Body of pancreas (tissue), 4 donors: ENCODE data around the gene UPK3A. TPM values are rescaled to one million over a fixed set of nuclear protein-coding genes. Genes with fewer than 3 reads are reported as not detected.
A peak's percentile ranks its signal among the peaks of the same experiment; 100 is the strongest.

Experiments
- ATAC-seq: fragments of 150-250 bp; one replicate; pipeline ENCODE4 v1.9.1; 2016
- DNase-seq, 4 donors: peaks; one replicate each; pipeline ENCODE4 v3.0.0-alpha.2; 2019
- H3K27ac ChIP-seq, 4 donors: fragments of 200-600 bp; sonication (generic); 1 replicate in 3 of 4; 2 replicates in 1 of 4; pipeline versions ENCODE4 v1.5.1 to v1.6.1; 2016 to 2019; ENCODE audit warnings: mild to moderate bottlenecking in 1 of 4, mixed read lengths in 1 of 4, moderate library complexity in 1 of 4
- H3K27me3 ChIP-seq, 2 donors: fragments of 200-600 bp; sonication (generic); one replicate each; pipeline ENCODE4 v1.6.0; 2016; ENCODE audit warnings: mild to moderate bottlenecking in 1 of 2
- H3K36me3 ChIP-seq, 2 donors: fragments of 200-600 bp; sonication (generic); replicated peaks in 1 of 2; 2 replicates each; pipeline ENCODE4 v1.5.1; 2016; ENCODE audit warnings: low read depth in 2 of 2; ENCODE audit not compliant: insufficient read depth in 1 of 2
- H3K4me1 ChIP-seq: fragments of 200-600 bp; sonication (generic); one replicate; pipeline ENCODE4 v1.6.0; 2016
- H3K4me3 ChIP-seq, 2 donors: fragments of 200-600 bp; sonication (generic); 1 replicate in 1 of 2; 2 replicates in 1 of 2; pipeline ENCODE4 v1.5.1; 2016 to 2019
- H3K9me3 ChIP-seq, 3 donors: fragments of 200-600 bp; sonication (generic); 1 replicate in 2 of 3; 2 replicates in 1 of 3; pipeline ENCODE4 v1.5.1; 2016
- CTCF ChIP-seq, 7 experiments: fragments of 450-650 bp in 4 of 7; fragments of 200-600 bp in 3 of 7; sonication (generic) in 3 of 7; IDR thresholded peaks; one replicate each; pipeline ENCODE4 v1.5.1; 2016 to 2019; ENCODE audit warnings: antibody characterized with exemption in 7 of 7
- POLR2A ChIP-seq, 3 donors: fragments of 450-650 bp; IDR thresholded peaks; one replicate each; pipeline ENCODE4 v1.6.1; 2016; ENCODE audit warnings: antibody characterized with exemption in 3 of 3, mild to moderate bottlenecking in 2 of 3
- WGBS, 2 donors: methylation state at CpG; one replicate each; pipeline ENCODE4 v1.1.5; 2017; 5-methylcytosine and 5-hydroxymethylcytosine counted together
- intact Hi-C: fragments of 100-400 bp; cut with DNase I; formaldehyde crosslinking; loops from one replicate; pipeline ENCODE4 v1.15.1; 2023
- total RNA-seq, 2 donors: library from RNA; depleted of rRNA; stranded (reverse); fragments of >200 nt; gene quantifications; one replicate each; pipeline ENCODE4 v1.1.0, GENCODE V29; 2016

The UPK3A gene
- total RNA-seq, 2 donors from 2014 or later = not detected

DNA sequence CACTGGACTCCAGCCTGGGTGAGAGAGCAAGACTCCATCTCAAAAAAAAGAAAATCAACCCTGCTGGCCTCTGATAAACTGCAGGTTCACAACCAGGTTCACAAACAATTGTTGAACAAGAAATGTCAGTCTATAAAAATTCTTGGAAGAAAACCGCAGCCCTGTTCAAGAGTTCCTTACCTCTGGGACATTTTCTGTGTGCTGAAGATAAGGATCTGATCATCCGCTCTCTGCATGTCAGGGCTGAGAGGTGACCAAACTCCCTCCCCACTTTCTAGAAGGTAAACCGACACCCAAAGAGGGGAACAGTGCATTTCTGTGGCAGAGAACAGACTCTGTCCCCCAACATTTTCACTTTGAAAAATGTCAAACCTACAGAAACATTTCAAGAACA lies 4.2 kb upstream of the UPK3A start:
- H3K4me3 ChIP-seq = no peak overlapping the region
- peaks cover 12% of the 10 kb centered on the region for H3K4me1 ChIP-seq
- no peaks in the 10 kb centered on the region for H3K9me3 ChIP-seq
- H3K27me3 ChIP-seq = no peaks in the 10 kb centered on the region
- peak overlapping the region in 1 of 4 donors; percentile 53 for H3K27ac ChIP-seq
- no peaks in the 10 kb centered on the region for H3K36me3 ChIP-seq
- WGBS, 2 donors = 88 to 92% methylated on average over 3 of the region's 3 CpGs
- DNase-seq = no peak
- TF ChIP-seq POLR2A (IDR thresholded peaks at IDR 0.05) (no peak), CTCF (IDR thresholded peaks at IDR 0.05) (no peak)
- intact Hi-C loops = no loop called here
- ATAC-seq = no peak

DNA sequence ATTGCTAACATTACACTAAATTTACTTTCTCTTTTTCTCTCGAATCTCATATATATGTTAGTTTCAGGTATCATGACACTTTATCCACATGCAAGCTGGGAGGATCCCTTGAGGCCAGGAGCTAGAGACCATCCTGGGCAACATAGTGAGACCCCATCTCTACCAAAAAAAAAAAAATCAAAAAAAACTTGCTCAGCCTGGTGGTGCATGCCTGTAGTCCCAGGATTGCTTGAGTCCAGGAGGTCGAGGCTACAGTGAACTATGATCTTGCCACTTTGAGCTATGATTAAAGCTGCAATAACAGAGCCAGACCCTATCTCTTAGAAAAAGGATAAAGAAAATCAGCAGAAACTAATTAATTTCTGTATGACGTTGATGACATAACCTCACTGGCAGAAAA lies 3.7 kb upstream of the UPK3A start:
- Histone ChIP-seq H3K27ac (no peak overlapping the region), H3K9me3 (no peaks in the 10 kb centered on the region), H3K4me1 (peaks cover 12% of the 10 kb centered on the region), H3K36me3 (no peaks in the 10 kb centered on the region), H3K27me3 (no peaks in the 10 kb centered on the region), H3K4me3 (no peak overlapping the region)
- DNase-seq (no peak), ATAC-seq (no peak)
- TF ChIP-seq POLR2A (IDR thresholded peaks at IDR 0.05) (no peak), CTCF (IDR thresholded peaks at IDR 0.05) (no peak)
- intact Hi-C loops = no loop called here
- 64 to 69% methylated on average over 3 of the region's 3 CpGs for WGBS, 2 donors

DNA sequence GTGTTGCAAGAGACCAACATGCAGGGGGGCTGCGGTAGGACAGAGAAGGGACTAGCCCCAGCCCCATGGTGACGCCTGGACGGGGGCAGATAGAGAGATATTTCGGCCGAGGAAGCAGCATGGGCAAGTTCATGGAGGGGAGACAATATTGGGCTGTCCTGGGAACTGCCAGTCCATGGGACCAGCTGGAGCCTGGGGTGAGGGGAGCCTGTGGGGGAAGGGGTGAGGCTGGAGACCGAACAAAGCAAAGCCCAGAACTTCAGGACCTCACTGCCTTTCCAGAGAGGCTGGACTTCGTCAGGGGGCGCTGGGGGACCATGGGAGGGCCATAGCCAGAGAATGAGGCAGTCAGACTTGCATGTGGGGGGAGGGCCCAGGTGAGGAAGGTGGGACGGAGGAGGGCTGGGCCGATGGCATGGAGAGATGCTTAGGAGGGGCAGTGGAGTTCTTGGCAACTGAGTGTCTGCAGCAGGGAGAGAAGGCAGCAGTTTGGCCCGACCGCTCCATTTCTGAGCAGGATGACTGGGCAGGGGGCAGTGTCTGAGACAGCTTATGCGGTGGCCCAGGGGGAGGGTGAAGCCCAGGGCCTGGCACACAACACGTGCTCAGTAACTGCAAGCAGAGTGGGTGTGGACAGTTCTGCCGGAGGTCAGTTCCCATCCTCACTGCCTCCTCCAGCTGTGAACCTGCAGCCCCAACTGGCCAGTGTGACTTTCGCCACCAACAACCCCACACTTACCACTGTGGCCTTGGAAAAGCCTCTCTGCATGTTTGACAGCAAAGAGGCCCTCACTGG lies 712 bp downstream of the UPK3A start:
- H3K4me3 ChIP-seq = no peak overlapping the region
- no peaks in the 10 kb centered on the region for H3K27me3 ChIP-seq
- no peaks in the 10 kb centered on the region for H3K36me3 ChIP-seq
- peaks cover 12% of the 10 kb centered on the region for H3K4me1 ChIP-seq
- no peaks in the 10 kb centered on the region for H3K9me3 ChIP-seq
- TF ChIP-seq POLR2A (IDR thresholded peaks at IDR 0.05) = no peak
- TF ChIP-seq CTCF (IDR thresholded peaks at IDR 0.05) = no peak
- ATAC-seq = peak; percentile 3
- no peak for DNase-seq
- WGBS, 2 donors = 72 to 75% methylated on average over 12 to 16 of the region's 16 CpGs
- intact Hi-C loops = no loop called here
- no peak overlapping the region for H3K27ac ChIP-seq

GRCh38 chr22:45286854-45287551 lies 2.3 kb downstream of the UPK3A start:
- Histone ChIP-seq H3K27ac (no peak overlapping the region), H3K36me3 (no peaks in the 10 kb centered on the region), H3K9me3 (no peaks in the 10 kb centered on the region), H3K4me1 (peaks cover 12% of the 10 kb centered on the region), H3K4me3 (no peak overlapping the region), H3K27me3 (no peaks in the 10 kb centered on the region)
- intact Hi-C loops = no loop called here
- ATAC-seq (no peak), DNase-seq (no peak)
- TF ChIP-seq CTCF (IDR thresholded peaks at IDR 0.05) = no peak
- no peak for TF ChIP-seq POLR2A (IDR thresholded peaks at IDR 0.05)
- 66 to 76% methylated on average over 9 to 12 of the region's 12 CpGs for WGBS, 2 donors
